Lower leg skin (tissue), 3 donors: ENCODE results near the gene HSD17B11.

ENCODE experiments used
- POLR2A ChIP-seq, 2 donors: fragments of 450-650 bp; IDR thresholded peaks; one replicate each; pipeline ENCODE4 v1.6.1; 2016 to 2017; ENCODE audit warnings: antibody characterized with exemption in 2 of 2, mild to moderate bottlenecking in 1 of 2, moderate library complexity in 1 of 2
- TF ChIP-seq, protein P1 (sequence below), 3 donors: fragments of 450-650 bp; IDR thresholded peaks; one replicate each; pipeline ENCODE4 v1.5.1; 2016; ENCODE audit warnings: antibody characterized with exemption in 3 of 3, mild to moderate bottlenecking in 3 of 3, moderate library complexity in 2 of 3

DNA sequence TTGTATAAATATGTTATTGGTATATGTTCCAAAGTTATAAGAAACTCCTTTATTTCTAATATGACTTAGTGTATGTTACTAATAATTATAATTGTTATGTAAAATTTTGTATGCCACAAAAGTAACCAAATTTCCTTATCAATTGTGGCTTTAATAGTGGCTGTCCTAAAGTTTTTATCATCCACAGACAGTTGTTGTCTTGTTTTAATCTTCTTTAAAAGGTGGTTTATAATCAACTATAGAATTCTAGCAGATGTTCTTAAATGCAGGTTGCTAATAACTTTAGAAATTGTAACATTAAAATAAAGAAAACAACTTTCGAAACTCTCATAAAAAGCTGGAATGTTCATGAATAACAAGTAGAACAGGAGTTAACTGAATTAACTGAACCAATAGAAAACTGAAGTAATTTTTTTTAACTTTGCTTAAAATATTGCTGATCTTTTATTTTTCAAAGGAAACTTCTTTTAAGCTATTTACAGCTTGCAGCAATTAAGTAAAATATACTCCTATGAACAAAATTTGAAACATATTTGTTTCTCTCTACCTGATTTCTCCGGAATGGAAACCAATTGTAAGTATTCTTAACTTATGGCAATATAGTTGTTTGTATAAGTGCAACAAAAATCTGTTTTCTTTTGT, 24.3 kb downstream of the HSD17B11 start:
- TF ChIP-seq, protein P1, sequence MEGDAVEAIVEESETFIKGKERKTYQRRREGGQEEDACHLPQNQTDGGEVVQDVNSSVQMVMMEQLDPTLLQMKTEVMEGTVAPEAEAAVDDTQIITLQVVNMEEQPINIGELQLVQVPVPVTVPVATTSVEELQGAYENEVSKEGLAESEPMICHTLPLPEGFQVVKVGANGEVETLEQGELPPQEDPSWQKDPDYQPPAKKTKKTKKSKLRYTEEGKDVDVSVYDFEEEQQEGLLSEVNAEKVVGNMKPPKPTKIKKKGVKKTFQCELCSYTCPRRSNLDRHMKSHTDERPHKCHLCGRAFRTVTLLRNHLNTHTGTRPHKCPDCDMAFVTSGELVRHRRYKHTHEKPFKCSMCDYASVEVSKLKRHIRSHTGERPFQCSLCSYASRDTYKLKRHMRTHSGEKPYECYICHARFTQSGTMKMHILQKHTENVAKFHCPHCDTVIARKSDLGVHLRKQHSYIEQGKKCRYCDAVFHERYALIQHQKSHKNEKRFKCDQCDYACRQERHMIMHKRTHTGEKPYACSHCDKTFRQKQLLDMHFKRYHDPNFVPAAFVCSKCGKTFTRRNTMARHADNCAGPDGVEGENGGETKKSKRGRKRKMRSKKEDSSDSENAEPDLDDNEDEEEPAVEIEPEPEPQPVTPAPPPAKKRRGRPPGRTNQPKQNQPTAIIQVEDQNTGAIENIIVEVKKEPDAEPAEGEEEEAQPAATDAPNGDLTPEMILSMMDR (IDR thresholded peaks at IDR 0.05) = no peak
- no peak for TF ChIP-seq POLR2A (IDR thresholded peaks at IDR 0.05)
